ENCODE data around the gene METTL9. TPM values are rescaled to one million over a fixed set of nuclear protein-coding genes. Genes with fewer than 3 reads are reported as not detected.
"Not testable (repeated sequence)": the region's sequence is repeated elsewhere in the genome, so short reads cannot be mapped to it uniquely, and the experiment has no call there.

Gene METTL9
- polyA plus RNA-seq, 5 donors: 140 to 201 (median 168) TPM

GRCh38 chr16:21656795-21657768, 57.7 kb downstream of the METTL9 start:
- peak in 1 of 2 donors; percentile 23 for DNase-seq

GRCh38 chr16:21659124-21659523, 59.7 kb downstream of the METTL9 start:
- no peak for DNase-seq

GRCh38 chr16:21663889-21664647, 64.7 kb downstream of the METTL9 start, which contains the start of gene OTOA:
Gene OTOA, plus strand, starts transcription at chr16:21663968. Its CDS starts 14,547 bp downstream, at chr16:21678515.
- DNase-seq: no peak

- DNase-seq: no peak
Measured at GRCh38 chr16:21664801-21665492, 65.6 kb downstream of the METTL9 start.

GRCh38 chr16:21666772-21667171, 67.4 kb downstream of the METTL9 start:
- DNase-seq: no peak

GRCh38 chr16:21667575-21667974, 68.2 kb downstream of the METTL9 start:
- DNase-seq: no peak

- DNase-seq: no peak
Measured at GRCh38 chr16:21673469-21673868, 74.1 kb downstream of the METTL9 start.

- DNase-seq: not testable (repeated sequence)
Measured at GRCh38 chr16:21674456-21674855, 75.1 kb downstream of the METTL9 start.

GRCh38 chr16:21680714-21681113, 81.3 kb downstream of the METTL9 start:
- DNase-seq: not testable (repeated sequence)

GRCh38 chr16:21683184-21683583, 83.8 kb downstream of the METTL9 start:
- no peak for DNase-seq

GRCh38 chr16:21684199-21684598, 84.8 kb downstream of the METTL9 start:
- DNase-seq: no peak

- DNase-seq: no peak
Measured at GRCh38 chr16:21685034-21685455, 85.7 kb downstream of the METTL9 start.

GRCh38 chr16:21689107-21689506, 89.7 kb downstream of the METTL9 start:
- no peak for DNase-seq

- DNase-seq: not testable (repeated sequence)
Measured at GRCh38 chr16:21690967-21691366, 91.6 kb downstream of the METTL9 start.

GRCh38 chr16:21694609-21695008, 95.2 kb downstream of the METTL9 start:
- no peak for DNase-seq

- no peak for DNase-seq
Measured at GRCh38 chr16:21697032-21697431, 97.7 kb downstream of the METTL9 start.

GRCh38 chr16:21698169-21699032, 99.0 kb downstream of the METTL9 start:
- DNase-seq: no peak

- DNase-seq: no peak
Measured at GRCh38 chr16:21701271-21701670, 101.9 kb downstream of the METTL9 start.

GRCh38 chr16:21702276-21702675, 102.9 kb downstream of the METTL9 start:
- no peak for DNase-seq

GRCh38 chr16:21703156-21703555, 103.8 kb downstream of the METTL9 start:
- DNase-seq: no peak
